Measurements from ENCODE around the gene CEP162. TPM values are rescaled to one million over a fixed set of nuclear protein-coding genes. Genes with fewer than 3 reads are reported as not detected.
"Not testable (repeated sequence)": the region's sequence is repeated elsewhere in the genome, so short reads cannot be mapped to it uniquely, and the experiment has no call there.

The CEP162 gene
- total RNA-seq, 3 donors from 2014 or later = 3.0 to 4.3 (median 3.7) TPM

DNA sequence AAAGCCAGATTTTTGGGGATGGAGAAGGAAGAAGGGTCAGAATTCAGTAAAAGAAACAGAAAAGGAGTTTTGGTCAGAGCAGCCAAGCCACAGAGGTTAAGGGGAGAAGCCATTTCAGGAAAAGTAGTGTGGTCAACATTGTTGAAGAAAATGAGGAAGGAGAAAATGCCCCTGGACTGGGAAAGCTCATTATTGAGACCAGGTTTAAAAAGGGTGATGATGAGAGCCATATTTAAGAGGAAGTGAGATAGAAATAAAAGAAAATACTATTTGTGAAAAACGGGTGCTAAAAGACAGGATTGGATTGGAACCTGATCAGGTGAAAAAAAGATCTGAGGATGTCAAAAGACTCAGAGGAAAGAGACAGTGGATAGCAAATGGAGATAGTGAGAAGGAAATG is 75.8 kb downstream of the CEP162 start:
- Mint-ChIP-seq H3K4me3 (no peak overlapping the region), H3K4me1 (ENCODE audit: low read depth) (no peaks in the 10 kb centered on the region), H3K9me3 (no peaks in the 10 kb centered on the region), H3K36me3 (ENCODE audit: insufficient read depth) (peaks cover 57% of the 10 kb centered on the region), H3K27me3 (ENCODE audit: low read depth) (no peaks in the 10 kb centered on the region)
- no peak for ATAC-seq
- DNase-seq = no peak

DNA sequence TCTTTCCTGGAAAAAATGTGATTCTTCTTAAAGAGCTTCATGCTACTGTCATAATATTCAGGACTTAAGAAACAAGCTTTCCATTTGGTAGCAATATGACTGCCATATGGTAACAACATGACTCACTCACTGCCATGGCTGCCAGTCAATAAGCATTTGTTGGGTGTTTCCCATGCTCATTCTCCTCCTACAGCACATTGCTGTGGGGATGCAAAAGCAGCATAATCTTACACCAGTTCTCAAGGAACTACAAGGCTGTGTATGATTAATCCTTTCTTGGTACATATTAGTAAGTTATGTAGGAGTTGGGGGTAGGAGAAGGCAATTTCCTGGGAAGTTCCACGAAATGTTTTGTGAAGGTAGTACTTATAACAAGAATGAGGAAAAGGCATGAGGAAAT is 76.7 kb downstream of the CEP162 start:
- peaks cover 59% of the 10 kb centered on the region for H3K36me3 Mint-ChIP-seq (ENCODE audit: insufficient read depth)

DNA sequence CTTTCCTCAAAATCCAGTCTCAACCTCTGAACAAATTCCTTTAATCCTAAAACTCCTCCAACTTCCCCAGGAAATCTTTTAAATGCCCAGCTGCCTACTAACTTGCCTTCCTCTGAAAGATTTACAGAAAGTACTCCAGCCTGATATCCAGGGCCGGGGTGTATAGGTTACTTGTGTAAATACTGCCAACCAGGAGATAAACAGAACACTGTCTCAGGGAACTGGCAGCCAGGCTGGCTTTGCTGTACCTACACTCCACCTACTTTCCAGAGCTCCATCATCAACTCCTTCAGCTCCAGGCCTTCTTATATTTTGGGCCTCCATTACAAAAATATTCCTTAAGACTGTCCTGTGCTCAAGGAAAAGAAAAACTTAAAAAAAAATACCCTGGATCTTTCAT is 85.9 kb downstream of the CEP162 start:
- Mint-ChIP-seq H3K27me3 (ENCODE audit: low read depth) (no peaks in the 10 kb centered on the region), H3K4me3 (no peak overlapping the region), H3K9me3 (no peaks in the 10 kb centered on the region), H3K36me3 (ENCODE audit: insufficient read depth) (peaks cover 48% of the 10 kb centered on the region), H3K4me1 (ENCODE audit: low read depth) (no peaks in the 10 kb centered on the region)
- ATAC-seq (no peak), DNase-seq (no peak)

More for the DNA sequence above, 76.7 kb downstream of the CEP162 start:
- Mint-ChIP-seq H3K9me3 (no peaks in the 10 kb centered on the region), H3K4me3 (no peak overlapping the region), H3K4me1 (ENCODE audit: low read depth) (no peaks in the 10 kb centered on the region), H3K27me3 (ENCODE audit: low read depth) (no peaks in the 10 kb centered on the region)
- ATAC-seq = peak in 1 of 2 donors; percentile 35
- no peak for DNase-seq

DNA sequence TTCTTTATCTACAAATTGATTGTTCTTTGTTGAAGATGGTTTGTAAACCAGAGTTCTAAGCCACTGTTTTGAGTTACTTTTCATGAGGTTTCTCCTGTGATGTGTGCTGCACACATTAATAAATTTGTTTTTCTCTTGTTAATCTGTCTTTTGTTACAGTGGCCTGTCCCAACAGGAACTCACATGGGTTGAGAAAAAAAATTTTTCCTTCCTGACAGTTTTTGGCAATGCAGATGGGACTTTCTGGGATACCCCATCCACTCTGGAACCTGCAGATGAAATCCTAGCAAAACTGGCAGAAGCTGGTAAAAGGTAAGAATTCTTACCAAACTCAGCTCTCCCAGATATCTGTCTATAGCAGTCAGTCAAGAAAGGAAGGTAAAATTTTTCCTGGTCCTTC is 88.1 kb downstream of the CEP162 start:
- H3K27me3 Mint-ChIP-seq (ENCODE audit: low read depth) = no peaks in the 10 kb centered on the region
- H3K9me3 Mint-ChIP-seq = no peaks in the 10 kb centered on the region
- H3K4me1 Mint-ChIP-seq (ENCODE audit: low read depth) = no peaks in the 10 kb centered on the region
- peaks cover 41% of the 10 kb centered on the region for H3K36me3 Mint-ChIP-seq (ENCODE audit: insufficient read depth)
- H3K4me3 Mint-ChIP-seq = no peak overlapping the region
- ATAC-seq = no peak
- no peak for DNase-seq

DNA sequence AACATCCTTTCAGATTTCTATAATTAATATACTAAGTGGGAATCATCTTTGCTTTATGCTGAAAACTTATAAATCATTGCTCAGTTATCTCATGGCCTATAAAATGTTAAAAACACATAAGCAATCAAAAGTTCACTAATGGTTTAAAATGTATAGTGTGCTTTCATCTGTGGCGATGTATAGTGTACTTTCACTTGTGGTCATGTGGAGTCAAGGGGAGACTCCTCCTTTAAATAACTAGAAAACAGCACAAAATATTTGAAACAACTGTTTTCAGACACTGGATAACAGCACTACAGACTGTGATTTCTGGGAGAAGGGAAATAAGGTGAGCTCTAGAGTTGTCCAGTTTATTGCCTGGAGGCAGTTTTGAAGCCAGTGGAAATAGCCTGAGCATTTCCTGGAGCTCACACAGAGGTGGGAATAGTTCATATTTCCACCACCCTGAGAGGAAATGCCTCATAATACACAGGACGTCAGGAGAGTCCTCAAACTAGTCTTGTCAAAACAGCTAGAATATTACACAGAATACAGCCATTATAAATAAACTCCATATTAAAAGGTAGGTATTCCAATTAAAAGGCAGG is 89.4 kb downstream of the CEP162 start:
- ATAC-seq (no peak), DNase-seq (no peak)
- H3K9me3 Mint-ChIP-seq = no peaks in the 10 kb centered on the region
- no peak overlapping the region for H3K4me3 Mint-ChIP-seq
- peaks cover 39% of the 10 kb centered on the region for H3K36me3 Mint-ChIP-seq (ENCODE audit: insufficient read depth)
- H3K27me3 Mint-ChIP-seq (ENCODE audit: low read depth) = no peaks in the 10 kb centered on the region
- no peaks in the 10 kb centered on the region for H3K4me1 Mint-ChIP-seq (ENCODE audit: low read depth)

DNA sequence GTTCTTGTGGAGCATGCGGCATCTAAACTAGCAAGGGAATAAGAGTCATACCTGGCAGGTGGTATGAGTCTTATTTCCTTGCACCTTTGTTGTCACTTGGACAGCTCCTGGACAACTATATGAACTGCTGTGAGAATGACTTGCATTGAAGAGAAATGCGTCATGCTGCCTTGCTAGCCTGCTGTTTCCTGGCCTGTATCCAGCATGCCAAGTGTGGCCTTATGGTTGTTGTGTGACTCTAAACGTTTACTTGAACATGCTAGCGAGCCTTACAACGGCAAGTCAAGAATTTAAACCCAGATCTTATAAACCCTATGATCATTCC is 90.4 kb downstream of the CEP162 start:
- Mint-ChIP-seq H3K27me3 (ENCODE audit: low read depth) (no peaks in the 10 kb centered on the region), H3K36me3 (ENCODE audit: insufficient read depth) (peaks cover 40% of the 10 kb centered on the region)
- no peak for DNase-seq

DNA sequence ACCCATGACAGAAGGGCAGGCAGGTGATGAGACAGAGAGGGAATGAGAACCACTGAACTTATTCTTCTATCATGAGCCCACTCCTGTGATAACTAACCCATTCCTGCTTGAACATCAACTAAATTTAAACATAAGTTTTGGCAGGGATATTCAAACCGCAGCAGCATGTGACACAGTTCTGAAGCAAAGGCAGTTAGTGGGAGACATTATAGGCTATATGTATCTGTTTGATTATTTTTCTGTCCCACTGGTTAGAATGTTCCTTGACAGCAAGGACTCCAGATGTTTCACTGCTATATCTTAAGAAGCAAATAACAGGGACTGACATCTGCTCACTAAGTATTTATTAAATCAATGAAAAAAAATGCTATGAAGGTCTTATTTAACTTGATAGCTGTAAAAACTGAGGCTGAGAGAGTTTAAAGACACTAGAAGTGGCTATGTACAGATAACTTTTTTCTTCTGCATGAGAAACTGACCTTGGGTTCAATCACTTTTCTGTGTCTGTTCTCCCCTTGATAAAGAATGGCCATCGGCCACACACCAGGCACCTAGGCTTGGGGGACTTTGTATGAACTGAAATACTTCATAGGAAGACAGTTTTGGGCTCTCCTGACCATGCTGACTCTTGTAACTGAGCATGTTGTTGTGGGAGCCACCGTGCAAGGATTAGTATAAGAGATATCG is 90.9 kb downstream of the CEP162 start:
- Mint-ChIP-seq H3K27me3 (ENCODE audit: low read depth) (no peaks in the 10 kb centered on the region), H3K4me3 (no peak overlapping the region), H3K4me1 (ENCODE audit: low read depth) (no peaks in the 10 kb centered on the region), H3K36me3 (ENCODE audit: insufficient read depth) (peaks cover 35% of the 10 kb centered on the region), H3K9me3 (peaks cover 2% of the 10 kb centered on the region)
- ATAC-seq (no peak), DNase-seq (no peak)

More for the DNA sequence above, 90.4 kb downstream of the CEP162 start:
- Mint-ChIP-seq H3K9me3 (peaks cover 2% of the 10 kb centered on the region), H3K4me3 (no peak overlapping the region), H3K4me1 (ENCODE audit: low read depth) (no peaks in the 10 kb centered on the region)
- ATAC-seq = no peak

DNA sequence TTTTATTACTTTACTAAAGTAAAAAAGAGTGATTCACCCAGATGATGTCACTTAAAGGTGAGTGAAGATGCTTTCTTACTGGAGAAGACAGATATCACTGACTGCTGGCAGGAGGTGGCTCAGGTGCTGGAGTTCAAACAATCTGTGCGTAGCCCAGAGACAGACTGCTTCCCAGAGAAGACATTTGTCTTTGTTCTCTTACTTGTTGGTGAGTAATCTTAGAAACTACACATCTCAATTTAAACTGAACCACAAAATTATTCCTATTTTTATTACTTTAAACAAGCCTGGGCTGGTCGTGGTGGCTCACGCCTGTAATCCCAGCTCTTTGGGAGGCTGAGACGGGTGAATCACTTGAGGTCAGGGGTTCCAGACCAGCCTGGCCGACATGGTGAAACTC is 92.2 kb downstream of the CEP162 start:
- Mint-ChIP-seq H3K4me3 (no peak overlapping the region), H3K27me3 (ENCODE audit: low read depth) (no peaks in the 10 kb centered on the region), H3K9me3 (peaks cover 11% of the 10 kb centered on the region), H3K36me3 (ENCODE audit: insufficient read depth) (peaks cover 36% of the 10 kb centered on the region), H3K4me1 (ENCODE audit: low read depth) (no peaks in the 10 kb centered on the region)
- no peak for ATAC-seq
- DNase-seq = no peak

DNA sequence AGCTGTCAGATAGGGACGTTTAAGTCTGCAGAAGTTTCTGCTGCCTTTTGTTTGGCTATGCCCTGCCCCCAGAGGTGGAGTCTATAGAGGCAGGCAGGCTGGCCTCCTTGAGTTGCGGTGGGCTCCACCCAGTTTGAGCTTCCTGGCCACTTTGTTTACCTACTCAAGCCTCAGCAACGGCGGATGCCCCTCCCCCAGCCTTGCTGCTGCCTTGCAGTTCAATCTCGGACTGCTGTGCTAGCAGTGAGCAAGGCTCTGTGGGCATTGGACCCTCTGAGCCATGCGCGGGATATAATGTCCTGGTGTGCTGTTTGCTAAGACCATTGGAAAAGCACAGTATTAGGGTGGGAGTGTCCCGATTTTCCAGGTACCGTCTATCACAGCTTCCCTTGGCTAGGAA is 94.1 kb downstream of the CEP162 start:
- peaks cover 27% of the 10 kb centered on the region for H3K36me3 Mint-ChIP-seq (ENCODE audit: insufficient read depth)
- DNase-seq; H3K4me1 Mint-ChIP-seq (ENCODE audit: low read depth); H3K27me3 Mint-ChIP-seq (ENCODE audit: low read depth); H3K4me3 Mint-ChIP-seq; ATAC-seq: not testable (repeated sequence)
- H3K9me3 Mint-ChIP-seq = peaks cover 11% of the 10 kb centered on the region

DNA sequence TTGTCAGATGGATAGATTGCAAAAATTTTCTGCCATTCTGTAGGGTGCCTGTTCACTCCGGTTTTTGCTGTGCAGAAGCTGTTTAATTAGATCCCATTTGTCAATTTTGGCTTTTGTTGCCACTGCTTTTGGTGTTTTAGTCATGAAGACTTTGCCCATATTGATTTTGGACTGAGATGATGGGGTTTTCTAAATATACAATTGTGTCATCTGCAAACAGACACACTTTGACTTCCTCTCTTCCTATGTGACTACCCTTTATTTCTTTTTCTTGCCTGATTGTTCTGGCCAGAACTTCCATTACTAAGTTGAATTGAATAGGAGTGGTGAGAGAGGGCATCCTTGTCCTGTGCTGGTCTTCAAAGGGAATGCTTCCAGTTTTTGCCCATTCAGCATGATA is 97.9 kb downstream of the CEP162 start:
- DNase-seq; ATAC-seq; H3K4me3 Mint-ChIP-seq; H3K27me3 Mint-ChIP-seq (ENCODE audit: low read depth); H3K4me1 Mint-ChIP-seq (ENCODE audit: low read depth): not testable (repeated sequence)
- peaks cover 11% of the 10 kb centered on the region for H3K9me3 Mint-ChIP-seq
- H3K36me3 Mint-ChIP-seq (ENCODE audit: insufficient read depth) = peaks cover 25% of the 10 kb centered on the region

DNA sequence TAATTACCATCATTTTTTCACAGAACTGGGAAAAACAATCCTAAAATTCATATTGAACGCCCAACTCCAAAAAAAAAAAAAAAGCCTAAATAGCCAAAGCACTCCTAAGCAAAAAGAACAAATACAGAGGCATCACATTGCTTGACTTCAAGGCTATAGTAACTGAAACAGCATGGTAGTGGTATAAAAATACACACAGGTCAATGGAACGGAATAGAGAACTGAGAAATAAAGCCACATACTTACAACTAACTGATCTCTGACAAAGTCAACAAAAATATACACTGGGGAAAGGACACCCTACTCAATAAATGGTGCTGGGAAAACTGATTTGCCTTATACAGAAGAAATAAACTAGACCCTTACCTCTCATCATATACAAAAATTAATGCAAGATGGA is 104.3 kb downstream of the CEP162 start:
- Mint-ChIP-seq H3K36me3 (ENCODE audit: insufficient read depth) (peaks cover 34% of the 10 kb centered on the region), H3K4me3 (no peak overlapping the region), H3K4me1 (ENCODE audit: low read depth) (no peaks in the 10 kb centered on the region), H3K9me3 (no peaks in the 10 kb centered on the region), H3K27me3 (ENCODE audit: low read depth) (no peaks in the 10 kb centered on the region)
- no peak for ATAC-seq
- no peak for DNase-seq

DNA sequence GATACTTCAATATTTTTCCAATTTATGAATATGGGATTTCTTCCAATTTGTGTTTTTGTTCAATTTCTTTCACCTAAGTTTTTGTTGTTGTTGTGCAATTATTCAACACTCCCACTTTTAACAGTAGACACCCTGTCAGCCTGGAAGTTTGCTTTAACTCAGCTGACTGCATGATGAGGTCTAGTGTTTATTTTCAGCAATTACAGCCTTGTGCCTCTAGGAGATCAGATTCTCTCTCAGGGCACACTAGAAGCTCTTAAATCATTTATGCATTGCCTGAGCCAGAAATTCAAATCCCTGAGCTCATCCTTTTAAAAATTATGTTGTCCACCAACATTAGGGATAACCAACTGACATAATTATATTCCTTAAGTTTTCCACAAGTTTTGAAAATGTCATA is 108.2 kb downstream of the CEP162 start:
- no peak for DNase-seq
- H3K9me3 Mint-ChIP-seq = peaks cover 11% of the 10 kb centered on the region
- peaks cover 2% of the 10 kb centered on the region for H3K27me3 Mint-ChIP-seq (ENCODE audit: low read depth)
- no peak overlapping the region for H3K4me3 Mint-ChIP-seq
- no peaks in the 10 kb centered on the region for H3K4me1 Mint-ChIP-seq (ENCODE audit: low read depth)
- peaks cover 22% of the 10 kb centered on the region for H3K36me3 Mint-ChIP-seq (ENCODE audit: insufficient read depth)
- ATAC-seq = no peak

DNA sequence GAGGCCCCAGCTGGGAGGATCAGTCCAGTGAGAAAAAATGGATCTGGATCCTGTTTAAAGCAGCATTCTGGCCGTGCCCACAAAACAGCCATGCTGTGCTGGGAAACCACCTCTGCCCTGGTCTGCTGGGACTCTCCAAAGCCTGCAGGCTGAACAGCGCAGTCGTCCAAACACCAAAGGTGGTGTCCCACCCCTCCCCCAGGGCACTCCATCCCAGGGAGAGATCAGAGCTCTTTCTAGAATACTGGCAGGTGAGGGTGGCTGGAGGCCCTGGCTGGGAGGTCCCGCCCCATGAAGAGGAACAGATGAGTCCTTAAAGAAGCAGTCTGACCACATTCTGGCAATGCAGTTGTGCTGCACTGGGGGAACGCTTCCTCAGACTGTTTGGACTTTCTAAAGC is 109.3 kb downstream of the CEP162 start:
- DNase-seq = no peak
- Mint-ChIP-seq H3K4me1 (ENCODE audit: low read depth) (no peaks in the 10 kb centered on the region), H3K27me3 (ENCODE audit: low read depth) (peaks cover 5% of the 10 kb centered on the region), H3K4me3 (no peak overlapping the region), H3K36me3 (ENCODE audit: insufficient read depth) (peaks cover 12% of the 10 kb centered on the region), H3K9me3 (peaks cover 11% of the 10 kb centered on the region)
- no peak for ATAC-seq

DNA sequence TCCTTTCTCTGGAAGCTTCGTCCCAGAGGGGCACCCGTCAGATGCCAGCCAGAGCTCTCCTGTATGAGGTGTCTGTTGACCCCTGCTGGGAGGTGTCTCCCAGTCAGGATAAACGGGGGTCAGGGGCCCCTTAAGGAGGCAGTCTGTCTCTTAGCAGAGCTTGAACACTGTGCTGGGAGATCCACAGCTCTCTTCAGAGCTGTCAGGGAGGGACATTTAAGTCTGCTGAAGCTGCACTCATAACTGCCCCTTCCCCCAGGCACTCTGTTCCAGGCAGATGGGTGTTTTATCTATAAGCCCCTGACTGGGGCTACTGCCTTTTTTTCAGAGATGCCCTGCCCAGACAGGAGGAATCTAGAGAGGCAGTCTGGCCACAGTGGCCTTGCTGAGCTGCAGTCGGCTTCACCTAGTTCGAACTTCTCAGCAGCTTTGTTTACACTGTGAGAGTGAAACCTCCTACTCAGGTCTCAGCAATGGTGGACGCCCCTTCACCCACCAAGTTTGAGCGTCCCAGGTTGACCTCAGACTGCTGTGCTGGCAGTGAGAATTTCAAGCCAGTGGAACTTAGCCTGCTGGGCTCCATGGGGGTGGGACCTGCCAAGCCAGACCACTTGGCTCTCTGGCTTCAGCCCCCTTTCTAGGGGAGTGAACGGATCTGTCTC is 112.4 kb downstream of the CEP162 start:
- not testable (repeated sequence) for ATAC-seq; H3K4me1 Mint-ChIP-seq (ENCODE audit: low read depth); H3K36me3 Mint-ChIP-seq (ENCODE audit: insufficient read depth); H3K4me3 Mint-ChIP-seq; DNase-seq; H3K27me3 Mint-ChIP-seq (ENCODE audit: low read depth)
- H3K9me3 Mint-ChIP-seq = peaks cover 11% of the 10 kb centered on the region

DNA sequence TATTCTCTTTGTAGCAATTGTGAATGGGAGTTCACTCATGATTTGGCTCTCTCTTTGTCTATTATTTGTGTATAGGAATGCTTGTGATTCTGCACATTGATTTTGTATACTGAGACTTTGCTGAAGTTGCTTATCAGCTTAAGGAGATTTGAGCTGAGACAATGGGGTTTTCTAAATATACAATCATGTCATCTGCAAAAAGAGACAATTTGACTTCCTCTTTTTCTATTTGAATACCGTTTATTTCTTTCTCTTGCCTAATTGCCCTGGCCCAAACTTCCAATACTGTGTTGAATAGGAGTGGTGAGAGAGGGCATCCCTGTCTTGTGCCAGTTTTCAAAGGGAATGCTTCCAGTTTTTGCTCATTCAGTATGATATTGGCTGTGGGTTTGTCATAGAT is 116.1 kb downstream of the CEP162 start:
- not testable (repeated sequence) for H3K4me3 Mint-ChIP-seq; DNase-seq; ATAC-seq; H3K4me1 Mint-ChIP-seq (ENCODE audit: low read depth); H3K9me3 Mint-ChIP-seq; H3K36me3 Mint-ChIP-seq (ENCODE audit: insufficient read depth); H3K27me3 Mint-ChIP-seq (ENCODE audit: low read depth)

Data from activated T-cell treated with anti-CD3 and anti-CD28 coated beads, Interleukin-2, amount 50 U/mL, for 4 hours (primary cell).